B cell (primary cell): ENCODE results near the gene SMARCD3.

ENCODE experiments used
- EZH2 ChIP-seq: IDR thresholded peaks from 2 replicates; pipeline ENCODE4 v1.6.1; 2012; ENCODE audit warnings: borderline replicate concordance, low read depth, mild to moderate bottlenecking, moderate library complexity, low read length; ENCODE audit not compliant: insufficient read depth, poor library complexity, severe bottlenecking
- TF ChIP-seq, protein P1 (sequence below): fragments of 200-600 bp; IDR thresholded peaks from one replicate; pipeline ENCODE4 v1.8.0; 2022; ENCODE audit warnings: antibody characterized with exemption, mild to moderate bottlenecking

DNA sequence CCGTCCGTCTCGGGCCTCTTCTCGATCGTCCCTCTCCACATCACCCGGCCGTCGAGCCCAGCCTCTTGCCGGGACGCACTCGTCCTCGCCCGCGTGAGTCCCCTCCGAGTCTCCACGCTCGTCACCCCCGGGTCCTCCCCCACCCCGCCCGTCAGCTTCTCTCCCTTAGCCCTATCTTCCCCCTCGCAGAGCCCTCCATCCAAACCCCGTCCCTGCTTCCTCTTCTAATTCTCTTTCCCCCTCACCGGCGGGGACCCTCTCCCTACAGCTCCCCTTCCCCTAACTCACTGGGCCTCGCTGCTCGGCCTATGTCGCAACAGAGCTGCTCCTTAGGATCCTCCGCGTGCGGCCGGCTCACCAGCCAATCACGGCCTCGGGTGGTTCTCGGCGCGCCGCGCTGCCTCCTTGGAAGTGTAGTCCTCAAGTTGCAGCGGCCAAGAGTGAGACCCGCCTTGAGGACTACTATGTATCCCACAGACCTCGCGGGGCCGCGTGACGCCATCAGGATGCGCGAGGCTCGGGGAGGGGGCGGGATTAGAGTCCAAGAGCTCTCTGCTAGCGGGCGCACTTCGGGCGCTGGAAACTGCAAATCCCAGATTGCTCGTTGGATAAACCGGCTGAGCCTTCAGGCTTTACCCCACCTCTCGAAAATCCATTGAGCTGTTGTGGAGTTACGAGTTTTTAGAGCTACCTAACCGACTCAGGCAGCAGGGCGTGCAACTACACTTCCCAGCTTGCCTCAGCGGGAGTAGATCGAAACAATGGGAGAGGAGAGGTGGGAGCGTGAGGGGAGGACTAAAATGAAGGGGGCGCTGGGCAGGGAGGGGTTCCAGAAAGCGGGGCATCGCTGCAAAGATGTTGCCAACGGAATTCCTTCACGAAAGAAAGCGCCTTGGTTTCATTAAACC, 21.4 kb downstream of the SMARCD3 start, which contains the start of gene ABCF2:
- TF ChIP-seq, protein P1, sequence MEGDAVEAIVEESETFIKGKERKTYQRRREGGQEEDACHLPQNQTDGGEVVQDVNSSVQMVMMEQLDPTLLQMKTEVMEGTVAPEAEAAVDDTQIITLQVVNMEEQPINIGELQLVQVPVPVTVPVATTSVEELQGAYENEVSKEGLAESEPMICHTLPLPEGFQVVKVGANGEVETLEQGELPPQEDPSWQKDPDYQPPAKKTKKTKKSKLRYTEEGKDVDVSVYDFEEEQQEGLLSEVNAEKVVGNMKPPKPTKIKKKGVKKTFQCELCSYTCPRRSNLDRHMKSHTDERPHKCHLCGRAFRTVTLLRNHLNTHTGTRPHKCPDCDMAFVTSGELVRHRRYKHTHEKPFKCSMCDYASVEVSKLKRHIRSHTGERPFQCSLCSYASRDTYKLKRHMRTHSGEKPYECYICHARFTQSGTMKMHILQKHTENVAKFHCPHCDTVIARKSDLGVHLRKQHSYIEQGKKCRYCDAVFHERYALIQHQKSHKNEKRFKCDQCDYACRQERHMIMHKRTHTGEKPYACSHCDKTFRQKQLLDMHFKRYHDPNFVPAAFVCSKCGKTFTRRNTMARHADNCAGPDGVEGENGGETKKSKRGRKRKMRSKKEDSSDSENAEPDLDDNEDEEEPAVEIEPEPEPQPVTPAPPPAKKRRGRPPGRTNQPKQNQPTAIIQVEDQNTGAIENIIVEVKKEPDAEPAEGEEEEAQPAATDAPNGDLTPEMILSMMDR, result no peak
- no peak for TF ChIP-seq EZH2
